HepG2 (cell line): ENCODE results near the gene GLOD5. TPM values are rescaled to one million over a fixed set of nuclear protein-coding genes. Genes with fewer than 3 reads are reported as not detected.

Experiments
- ATAC-seq: fragments of 200-7000 bp; cut with Tn5 transposase; 3 replicates; pipeline ENCODE4 v1.9.1; 2020; ENCODE audit warnings: mild to moderate bottlenecking, moderate library complexity
- BruUV-seq: library from RNA; stranded (reverse); fragments of 400-500 nt; replicated peaks from 2 replicates; lab custom pipeline; 2021; lab: Mats Ljungman, UMichigan
- CTCF ChIA-PET: fragments of 300-600 bp; formaldehyde crosslinking; extraction: SDS; loops from one replicate; lab custom pipeline; 2021; ENCODE audit warnings: low total read pairs, inconsistent platforms, low intra/inter-chr PET ratio; lab: Yijun Ruan, JAX
- POLR2A ChIA-PET: fragments of 350-600 bp; sonication (Branson Sonifier 250); formaldehyde crosslinking; loops from one replicate; lab custom pipeline; 2020; ENCODE audit warnings: antibody characterized with exemption, inconsistent platforms; lab: Yijun Ruan, JAX
- DNase-seq: peaks from one replicate; pipeline ENCODE4 v3.0.0-alpha.2; 2015; ENCODE audit warnings: low spot score
- FAIRE-seq: peaks from 3 replicates; lab custom pipeline; 2011; peaks lifted over from hg19 to GRCh38; lab: Jason Lieb, UNC
- H2AFZ ChIP-seq: one replicate; pipeline ENCODE4 v1.6.1; 2011; ENCODE audit warnings: low read length, inconsistent platforms
- H3K27ac ChIP-seq: fragments of 300-600 bp; 3 replicates; pipeline ENCODE4 v1.8.0; 2011; ENCODE audit warnings: mixed run types, mild to moderate bottlenecking, mixed read lengths, low read length, inconsistent platforms; ENCODE audit not compliant: insufficient read depth; ENCODE audit errors: extremely low read length
- H3K27me3 ChIP-seq, 2 experiments: fragments of 200-600 bp in 1 of 2; 2 replicates in 1 of 2; 3 replicates in 1 of 2; pipeline versions ENCODE4 v1.6.0 to v1.8.0; 2011; ENCODE audit warnings: low read length in 2 of 2, mild to moderate bottlenecking in 2 of 2, moderate library complexity in 2 of 2, inconsistent platforms in 1 of 2; ENCODE audit not compliant: insufficient read depth in 2 of 2, control insufficient read depth in 1 of 2
- H3K36me3 ChIP-seq, 2 experiments: fragments of 200-600 bp in 1 of 2; replicated peaks in 1 of 2; 2 replicates in 1 of 2; 3 replicates in 1 of 2; pipeline versions ENCODE4 v1.5.1 to v1.8.0; 2011; ENCODE audit warnings: low read length in 2 of 2, inconsistent platforms in 1 of 2; ENCODE audit not compliant: insufficient read depth in 2 of 2, control insufficient read depth in 1 of 2
- H3K4me1 ChIP-seq: 2 replicates; pipeline ENCODE4 v1.5.1; 2012; ENCODE audit warnings: low read length, inconsistent platforms; ENCODE audit not compliant: insufficient read depth
- H3K4me2 ChIP-seq: 2 replicates; pipeline ENCODE4 v1.6.0; 2011; ENCODE audit warnings: low read depth, low read length, inconsistent platforms
- H3K4me3 ChIP-seq, 3 experiments: fragments of 200-600 bp in 1 of 3; sonication (generic), shearing (Covaris generic) in 1 of 3; replicated peaks in 1 of 3; 2 replicates each; pipeline ENCODE4 v1.5.1; 2011 to 2016; ENCODE audit warnings: low read length in 3 of 3, inconsistent platforms in 2 of 3, low read depth in 2 of 3, mild to moderate bottlenecking in 2 of 3, control low read depth in 1 of 3, mixed read lengths in 1 of 3; ENCODE audit not compliant: insufficient read depth in 1 of 3
- H3K79me2 ChIP-seq: one replicate; pipeline ENCODE4 v1.6.1; 2011; ENCODE audit warnings: low read length, inconsistent platforms; ENCODE audit not compliant: insufficient read depth
- H3K9ac ChIP-seq: 2 replicates; pipeline ENCODE4 v1.6.0; 2011; ENCODE audit warnings: mild to moderate bottlenecking, low read depth, low read length, inconsistent platforms; ENCODE audit not compliant: insufficient read depth
- H3K9me3 ChIP-seq: 2 replicates; pipeline ENCODE4 v1.5.1; 2012; ENCODE audit warnings: mild to moderate bottlenecking, low read length
- H4K20me1 ChIP-seq: 2 replicates; pipeline ENCODE4 v1.6.0; 2011; ENCODE audit warnings: inconsistent platforms, mild to moderate bottlenecking, low read length, moderate library complexity; ENCODE audit not compliant: insufficient read depth
- AHR ChIP-seq: IDR thresholded peaks from 2 replicates; pipeline ENCODE4 v1.6.1; 2018; ENCODE audit warnings: missing genetic modification reagents, missing compliant biosample characterization
- AKAP8 ChIP-seq: sonication (generic); formaldehyde crosslinking; IDR thresholded peaks from 2 replicates; pipeline ENCODE4 v1.5.1; 2020; ENCODE audit warnings: mild to moderate bottlenecking, missing genetic modification reagents
- BCLAF1 ChIP-seq: fragments of 450-650 bp; IDR thresholded peaks from 2 replicates; pipeline ENCODE4 v1.6.1; 2017; ENCODE audit warnings: mild to moderate bottlenecking
- DNMT3B ChIP-seq: conservative IDR thresholded peaks from 2 replicates; pipeline ENCODE4 v1.6.1; 2016; ENCODE audit warnings: missing biosample characterization, control low read depth
- ETV5 ChIP-seq: IDR thresholded peaks from 2 replicates; pipeline ENCODE4 v1.6.1; 2018; ENCODE audit warnings: missing biosample characterization, missing genetic modification reagents, inconsistent platforms, borderline replicate concordance
- HNRNPLL ChIP-seq: fragments of 200-400 bp; formaldehyde crosslinking; IDR thresholded peaks from 2 replicates; pipeline ENCODE4 v1.6.1; 2017; ENCODE audit warnings: mild to moderate bottlenecking, low read depth, low read length; ENCODE audit not compliant: poor library complexity, severe bottlenecking
- ZNF18 ChIP-seq: sonication (generic); formaldehyde crosslinking; IDR thresholded peaks from 2 replicates; pipeline ENCODE4 v1.8.0; 2022; ENCODE audit warnings: mild to moderate bottlenecking, missing genetic modification reagents; ENCODE audit not compliant: insufficient replicate concordance
- ZNF234 ChIP-seq: sonication (generic); formaldehyde crosslinking; conservative IDR thresholded peaks from 2 replicates; pipeline ENCODE4 v1.5.1; 2020; ENCODE audit warnings: mild to moderate bottlenecking, missing genetic modification reagents
- ZNF577 ChIP-seq: sonication (generic); formaldehyde crosslinking; IDR thresholded peaks from 2 replicates; pipeline ENCODE4 v1.4.0; 2020; ENCODE audit warnings: mild to moderate bottlenecking, low read depth, missing genetic modification reagents, borderline replicate concordance
- WGBS: methylation state at CpG from one replicate; pipeline ENCODE4 v1.1.6; 2017; ENCODE audit warnings: low lambda C conversion rate; 5-methylcytosine and 5-hydroxymethylcytosine counted together
- in situ Hi-C: cut with HindIII; loops from 2 replicates; pipeline ENCODE4 v1.10.0; 2017; ENCODE audit warnings: low pct_unique_long_range_greater_than_20kb; ENCODE audit not compliant: extremely low pct_ligation_motif_present
- intact Hi-C: fragments of 100-400 bp; cut with micrococcal nuclease; formaldehyde crosslinking; loops from one replicate; pipeline ENCODE4 v1.10.0; 2022; ENCODE audit not compliant: unreplicated experiment
- polyA plus RNA-seq, 8 experiments: library from polyadenylated mRNA; depleted of rRNA in 3 of 8; stranded (reverse) in 7 of 8; unstranded in 1 of 8; fragments of >200 nt; fragmentation: Illumina TruSeq in 4 of 8; extraction: Trizol in 4 of 8; gene quantifications; 2 replicates each; pipeline versions ENCODE4 v1.2.1 to v1.2.3, GENCODE V29; 2011 to 2016; ENCODE audit warnings: low read depth in 4 of 8, missing spikeins in 1 of 8, mixed read lengths in 1 of 8; ENCODE audit not compliant: insufficient read depth in 1 of 8
- total RNA-seq, 5 experiments: library from RNA; depleted of rRNA; stranded (reverse); fragments of >200 nt; fragmentation: Illumina TruSeq; extraction: Trizol; gene quantifications; 2 replicates each; pipeline ENCODE4 v1.2.3, GENCODE V29; 2016; ENCODE audit warnings: low read depth in 1 of 5

The GLOD5 gene
- total and polyA plus RNA-seq, 2 of the 13 experiments (the other 11 are each of a cell fraction or from before 2014, with no cell fraction given), result 0.93 to 1.3 TPM

GRCh38 chrX:48794340-48794910, 32.9 kb downstream of the GLOD5 start:
- H4K20me1 ChIP-seq, result no peaks in the 10 kb centered on the region
- H3K9ac ChIP-seq, result no peak overlapping the region
- H3K36me3 ChIP-seq, result no peaks in the 10 kb centered on the region
- peak; percentile 57 for FAIRE-seq
- H3K4me2 ChIP-seq, result peak overlapping the region; percentile 23; the same call in 1 of the 2 replicates
- in situ Hi-C loops, result no loop called here
- CTCF ChIA-PET, result no interaction called here
- BruUV-seq, result no TSS peak
- no peak overlapping the region for H3K4me3 ChIP-seq
- no peak for DNase-seq
- WGBS, result 77% methylated on average over 8 of the region's 12 CpGs
- no peaks in the 10 kb centered on the region for H3K79me2 ChIP-seq
- no peak for ATAC-seq
- POLR2A ChIA-PET, result interaction anchor here (0.9 kb wide), 1 partner anchor 397 kb away, joined by 3 read pairs; no protein-coding TSS in a partner anchor
- TF ChIP-seq AKAP8 (CRISPR knock-in tag) (no peak), AHR (CRISPR knock-in tag) (no peak), BCLAF1 (no peak), ZNF234 (CRISPR knock-in tag) (no peak), DNMT3B (CRISPR knock-in tag) (no peak), HNRNPLL (no peak), ZNF577 (CRISPR knock-in tag) (no peak), ETV5 (CRISPR knock-in tag) (no peak), ZNF18 (CRISPR knock-in tag) (no peak)
- no peak overlapping the region for H2AFZ ChIP-seq
- H3K4me1 ChIP-seq, result peaks cover 38% of the 10 kb centered on the region
- intact Hi-C loops, result no loop called here
- no peaks in the 10 kb centered on the region for H3K27me3 ChIP-seq
- no peak overlapping the region for H3K27ac ChIP-seq
- H3K9me3 ChIP-seq, result no peaks in the 10 kb centered on the region
